H4 (cell line): ENCODE data around the gene GAD1. TPM values are rescaled to one million over a fixed set of nuclear protein-coding genes. Genes with fewer than 3 reads are reported as not detected.

ENCODE experiments used
- DNase-seq: peaks from one replicate; pipeline ENCODE4 v3.0.0-alpha.2; 2015; ENCODE audit warnings: low spot score
- total RNA-seq: library from RNA; depleted of rRNA; stranded (reverse); fragments of >200 nt; shearing (Covaris generic); gene quantifications from 2 replicates; pipeline ENCODE4 v1.2.3, GENCODE V29; 2014; rRNA removed

The GAD1 gene
- total RNA-seq, 1 experiment from 2014 or later = 4.3 TPM

GRCh38 chr2:170895023-170895757, 78.5 kb downstream of the GAD1 start:
- no peak for DNase-seq

GRCh38 chr2:170896622-170897021, 79.9 kb downstream of the GAD1 start:
- no peak for DNase-seq

- no peak for DNase-seq
Measured at GRCh38 chr2:170897108-170897507, 80.4 kb downstream of the GAD1 start.

GRCh38 chr2:170905864-170906263, 89.2 kb downstream of the GAD1 start:
- no peak for DNase-seq

Other genes with a start within 250 kb of the GAD1 start
- not detected in 2 replicates for gene SP5, start 101.5 kb upstream of the GAD1 start, total RNA-seq
- 0.68 and 1.1 TPM in 2 replicates for gene ERICH2, start 46.5 kb upstream of the GAD1 start, total RNA-seq
- 29.8 and 42.3 TPM in 2 replicates for gene GORASP2, start 112.4 kb downstream of the GAD1 start, total RNA-seq